A172 (cell line): ENCODE results near the gene ABCD1. TPM values are rescaled to one million over a fixed set of nuclear protein-coding genes. Genes with fewer than 3 reads are reported as not detected.

ENCODE experiments used
- DNase-seq: peaks from one replicate; pipeline ENCODE4 v3.0.0-alpha.2; 2015; ENCODE audit warnings: low spot score
- total RNA-seq: library from RNA; depleted of rRNA; stranded (reverse); fragments of >200 nt; shearing (Covaris generic); gene quantifications from 2 replicates; pipeline ENCODE4 v1.2.3, GENCODE V29; 2014

ABCD1 gene
- total RNA-seq, 1 experiment from 2014 or later, result 44.7 TPM

DNA sequence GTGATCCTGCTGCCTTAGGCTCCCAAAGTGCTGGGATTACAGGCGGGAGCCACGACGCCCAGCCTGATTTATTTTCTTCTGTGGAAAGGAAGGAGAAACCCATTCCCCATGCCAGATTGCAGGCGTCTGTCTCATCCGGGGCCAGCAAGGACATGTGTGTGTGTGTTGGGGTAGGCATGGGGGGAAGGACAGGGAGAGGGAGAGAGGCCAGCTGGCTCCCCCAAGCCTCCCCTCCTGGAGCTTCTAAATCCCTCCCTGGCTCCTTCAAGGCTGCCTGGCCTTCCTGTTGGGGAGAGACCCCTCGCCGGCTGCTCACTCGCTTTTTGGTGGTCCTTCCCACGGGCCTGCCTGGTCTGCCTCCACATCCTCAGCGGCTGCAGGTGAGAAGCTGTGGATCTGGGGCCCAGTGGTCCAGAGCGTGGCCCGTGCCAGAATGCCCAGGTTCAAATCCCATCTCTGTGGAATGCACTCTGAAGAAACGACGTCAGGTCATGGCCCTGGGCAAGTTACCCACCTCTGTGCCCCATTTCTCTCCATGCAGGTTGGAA lies 38.0 kb downstream of the ABCD1 start:
- DNase-seq, result no peak

DNA sequence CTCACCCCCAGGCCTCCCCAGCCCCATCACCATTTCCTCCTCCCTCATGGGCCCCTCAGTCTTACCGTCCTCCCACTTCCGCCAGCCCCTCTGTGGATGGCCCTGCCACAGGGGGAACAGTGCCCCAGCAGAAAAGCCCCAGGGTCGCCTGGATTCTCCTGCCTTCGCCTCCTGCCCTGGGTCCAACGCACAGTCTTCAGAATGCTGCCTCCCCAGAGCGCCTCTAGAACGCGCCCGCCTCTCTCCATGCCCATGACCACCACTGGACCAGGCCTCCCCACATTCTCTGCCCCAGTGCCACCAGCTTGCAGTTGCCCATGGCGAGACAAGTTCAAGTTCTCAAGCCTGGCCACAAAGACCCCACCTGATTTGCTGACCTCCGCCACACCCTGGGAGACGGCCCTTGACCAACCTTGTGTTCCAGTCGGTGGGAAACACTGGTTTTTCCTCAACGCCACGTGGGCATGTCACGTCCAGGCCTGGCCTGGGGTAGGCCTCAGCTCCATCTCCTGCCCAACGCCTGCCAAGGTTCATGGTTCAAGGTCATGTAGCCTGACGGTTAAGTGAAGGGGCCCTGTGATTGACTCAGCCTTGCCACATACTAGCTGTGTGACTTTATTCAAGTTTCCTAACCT lies 38.8 kb downstream of the ABCD1 start:
- no peak for DNase-seq

DNA sequence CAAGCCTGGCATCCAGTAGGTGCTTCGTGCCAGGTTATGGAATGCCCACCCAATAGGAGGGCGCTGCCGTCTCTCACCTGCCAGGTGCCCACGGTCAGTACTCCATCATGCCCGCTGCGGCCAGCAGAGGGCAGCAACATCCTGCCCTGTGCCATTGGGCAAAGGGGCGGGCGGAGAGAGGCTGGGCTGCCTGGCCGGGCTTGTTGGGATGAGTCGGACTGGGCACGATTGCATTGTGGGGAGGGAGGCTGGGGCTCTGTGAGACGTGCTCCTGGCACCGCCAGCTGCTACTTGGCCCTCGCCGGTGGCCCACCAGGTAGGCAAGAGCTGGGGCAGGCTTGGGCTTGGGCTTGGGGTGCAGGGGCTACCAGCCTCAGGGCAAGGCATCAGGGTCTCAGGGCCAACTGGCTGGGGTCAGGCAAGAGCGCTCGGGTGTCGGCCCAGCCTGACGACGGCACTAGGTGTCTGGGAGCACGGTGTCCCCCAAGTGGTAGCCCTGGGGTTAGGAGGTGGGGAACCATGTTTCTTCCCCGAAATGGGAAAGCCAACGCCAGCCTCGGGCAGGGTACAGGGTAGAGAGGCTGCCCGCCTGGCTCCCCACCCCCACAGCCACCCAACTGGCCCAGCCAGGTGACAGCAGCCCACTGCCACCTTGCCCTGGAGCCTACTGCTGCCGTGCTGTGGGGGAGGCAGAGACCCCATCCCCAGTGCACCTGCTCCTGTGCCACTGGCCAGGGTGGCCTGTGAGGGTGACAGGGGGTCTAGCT lies 39.5 kb downstream of the ABCD1 start, which contains the start of gene PLXNB3:
TSS of gene PLXNB3 (plus strand) at position 261 of the 767 bp plus-strand sequence. CDS start 1,287 bp downstream, outside the sequence.
- DNase-seq, result peak; percentile 80

DNA sequence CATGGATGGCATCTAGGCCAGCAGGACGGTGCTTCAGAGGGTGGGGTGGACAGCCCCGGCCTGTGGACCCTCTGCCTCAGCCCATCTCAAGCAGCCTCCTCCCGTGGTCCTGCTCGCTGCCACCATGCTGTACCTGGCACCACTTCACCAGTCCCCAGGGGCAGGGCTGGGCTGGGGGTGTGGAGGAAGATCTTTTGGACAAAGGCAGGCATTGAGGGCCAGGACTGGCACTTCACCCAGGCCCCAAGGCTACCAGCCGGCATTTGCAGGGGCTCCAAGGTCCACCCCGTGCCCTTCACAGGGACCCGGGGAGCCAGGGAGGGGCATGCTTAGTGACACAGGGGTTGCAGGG lies 40.1 kb downstream of the ABCD1 start:
- DNase-seq, result no peak

DNA sequence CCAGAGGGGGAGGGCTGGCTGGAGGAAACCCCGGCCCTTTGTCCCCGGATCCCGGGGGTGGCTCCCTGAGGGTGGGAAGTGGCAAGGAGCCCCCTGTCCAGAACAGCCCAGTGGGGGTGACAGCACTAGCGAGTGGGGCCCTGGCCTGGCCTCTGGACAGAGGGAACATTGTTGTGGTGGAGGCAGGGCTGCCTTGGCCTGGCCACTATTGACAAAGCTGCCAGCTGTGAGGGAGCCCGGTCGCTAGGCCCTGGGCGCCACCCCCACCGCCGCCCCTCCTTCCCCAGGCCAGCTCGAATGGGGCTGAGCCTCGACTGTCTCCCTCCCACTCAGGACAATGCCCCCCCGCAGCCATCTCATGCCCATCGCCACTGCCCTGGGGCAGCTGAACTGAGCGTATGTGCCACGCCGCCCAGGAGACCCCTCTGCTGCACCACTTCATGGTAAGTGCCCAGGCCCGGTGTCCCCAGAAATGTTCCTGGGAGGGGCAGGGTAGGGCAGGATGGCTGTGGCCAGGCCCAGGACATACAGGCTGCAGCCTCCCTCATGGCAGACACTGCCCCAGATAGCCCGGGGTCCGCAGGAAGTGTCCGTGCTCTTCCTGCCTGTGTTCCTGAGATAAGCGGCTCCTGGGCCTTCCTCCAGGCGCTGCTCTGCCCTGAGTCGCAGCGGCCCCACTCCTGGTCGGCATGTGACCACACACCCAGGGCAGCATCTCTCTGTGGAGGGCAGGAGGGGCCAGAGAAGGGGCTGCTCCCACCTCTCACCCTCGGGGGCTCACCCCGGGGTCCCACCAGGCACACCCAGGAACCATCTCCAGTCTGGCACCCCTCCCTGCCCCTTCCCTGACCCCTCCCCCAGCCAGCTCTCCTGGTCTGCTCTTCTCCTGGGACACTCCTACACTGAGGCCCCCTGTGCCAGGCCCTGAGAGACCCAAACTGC lies 40.8 kb downstream of the ABCD1 start:
- peak; percentile 26 for DNase-seq

DNA sequence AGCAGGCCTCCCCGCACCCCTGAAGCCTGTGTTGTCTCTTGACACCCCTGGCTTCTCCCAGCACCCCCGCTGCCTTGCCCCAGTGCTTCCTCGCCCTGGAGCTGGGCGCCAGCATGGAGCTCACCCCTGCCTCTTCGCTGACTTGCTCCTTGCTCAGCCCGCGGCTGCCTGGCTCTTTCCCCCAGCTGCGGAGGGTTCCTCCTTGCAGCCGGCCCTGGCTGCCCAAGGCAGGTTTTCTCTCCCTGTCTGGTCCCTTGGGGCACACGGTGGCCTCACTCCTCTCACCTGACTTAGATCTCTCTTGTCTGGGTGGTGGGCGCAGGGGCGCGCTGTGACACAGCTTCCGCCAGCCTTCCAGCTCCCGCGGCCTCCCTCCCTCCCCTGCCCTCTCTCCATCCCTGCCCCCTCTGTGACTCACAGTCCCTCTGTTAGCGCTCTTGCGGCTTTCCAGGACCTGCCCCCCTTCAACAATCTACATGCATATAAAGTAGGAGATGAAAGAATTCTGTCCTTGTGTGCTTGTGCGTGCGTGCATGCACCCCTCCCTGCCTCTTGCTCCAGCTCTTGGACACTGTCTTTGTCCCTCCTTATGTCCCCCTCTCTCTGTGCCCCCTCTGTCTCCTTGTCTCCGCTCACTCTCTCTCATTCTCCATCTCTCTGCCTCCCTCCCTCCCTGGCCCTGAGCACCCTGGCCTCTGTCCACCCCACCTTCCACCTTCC lies 41.6 kb downstream of the ABCD1 start:
- DNase-seq, result peak; percentile 79

DNA sequence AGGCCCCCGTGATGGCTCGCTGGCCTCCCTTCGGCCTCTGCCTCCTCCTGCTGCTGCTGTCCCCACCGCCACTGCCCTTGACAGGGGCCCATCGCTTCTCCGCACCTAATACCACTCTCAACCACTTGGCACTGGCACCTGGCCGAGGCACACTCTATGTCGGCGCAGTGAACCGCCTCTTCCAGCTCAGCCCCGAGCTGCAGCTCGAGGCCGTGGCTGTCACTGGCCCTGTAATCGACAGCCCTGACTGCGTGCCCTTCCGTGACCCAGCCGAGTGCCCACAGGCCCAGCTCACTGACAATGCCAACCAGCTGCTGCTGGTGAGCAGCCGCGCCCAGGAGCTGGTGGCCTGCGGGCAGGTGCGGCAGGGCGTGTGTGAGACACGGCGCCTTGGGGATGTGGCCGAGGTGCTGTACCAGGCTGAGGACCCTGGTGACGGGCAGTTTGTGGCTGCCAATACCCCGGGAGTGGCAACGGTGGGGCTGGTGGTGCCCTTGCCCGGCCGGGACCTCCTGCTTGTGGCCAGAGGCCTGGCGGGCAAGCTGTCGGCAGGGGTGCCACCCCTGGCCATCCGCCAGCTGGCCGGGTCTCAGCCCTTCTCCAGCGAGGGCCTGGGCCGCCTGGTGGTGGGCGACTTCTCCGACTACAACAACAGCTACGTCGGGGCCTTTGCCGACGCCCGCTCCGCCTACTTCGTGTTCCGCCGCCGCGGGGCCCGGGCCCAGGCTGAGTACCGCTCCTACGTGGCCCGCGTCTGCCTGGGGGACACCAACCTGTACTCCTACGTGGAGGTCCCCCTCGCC lies 42.4 kb downstream of the ABCD1 start:
- no peak for DNase-seq

DNA sequence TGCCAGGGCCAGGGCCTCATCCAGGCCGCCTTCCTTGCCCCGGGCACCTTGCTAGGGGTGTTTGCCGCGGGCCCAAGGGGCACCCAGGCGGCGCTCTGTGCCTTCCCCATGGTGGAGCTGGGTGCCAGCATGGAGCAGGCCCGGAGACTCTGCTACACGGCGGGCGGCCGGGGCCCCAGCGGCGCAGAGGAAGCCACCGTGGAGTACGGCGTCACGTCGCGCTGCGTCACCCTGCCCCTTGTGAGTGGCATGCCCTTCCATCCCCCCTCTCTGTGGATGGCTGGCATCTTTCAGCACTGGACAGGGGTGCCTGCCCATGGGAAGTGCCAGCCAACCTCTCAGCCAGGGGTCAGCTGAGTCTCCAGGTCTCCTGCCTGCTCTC lies 43.0 kb downstream of the ABCD1 start:
- no peak for DNase-seq

DNA sequence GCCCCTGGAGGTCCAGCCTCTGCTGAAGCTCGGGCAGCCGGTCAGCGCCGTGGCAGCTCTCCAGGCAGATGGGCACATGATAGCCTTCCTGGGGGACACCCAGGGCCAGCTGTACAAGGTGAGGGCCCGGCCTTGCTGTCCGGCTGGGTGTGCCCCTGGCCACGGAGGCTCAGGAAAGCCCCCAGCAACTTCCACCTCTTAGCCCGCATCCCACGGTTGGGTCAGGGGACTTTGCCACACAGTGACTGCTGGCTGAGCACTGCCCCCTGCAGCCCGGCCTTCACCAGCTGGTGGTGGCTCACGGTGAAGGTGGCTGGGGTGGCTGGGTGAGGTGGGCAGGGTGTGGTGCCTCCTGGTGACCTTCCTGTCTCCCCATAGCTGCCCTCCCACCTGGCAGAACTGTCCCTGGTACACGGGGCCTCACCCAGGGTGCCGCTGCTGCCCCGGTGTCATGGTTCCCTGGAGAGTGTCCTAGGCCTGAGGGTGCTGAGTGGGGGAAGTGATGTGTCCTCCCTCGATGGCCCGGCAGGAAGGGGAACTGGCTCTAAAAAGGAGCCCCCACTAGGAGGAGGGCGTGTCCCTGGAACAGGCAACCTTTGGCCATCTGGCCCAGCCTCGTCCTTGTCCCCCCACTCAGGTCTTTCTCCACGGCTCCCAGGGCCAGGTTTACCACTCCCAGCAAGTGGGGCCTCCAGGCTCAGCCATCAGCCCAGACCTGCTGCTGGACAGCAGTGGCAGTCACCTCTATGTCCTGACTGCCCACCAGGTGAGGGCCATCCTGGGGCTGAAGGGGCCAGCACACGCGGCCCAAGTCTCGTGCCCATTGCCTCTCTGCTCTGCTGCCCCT lies 43.9 kb downstream of the ABCD1 start:
- no peak for DNase-seq

DNA sequence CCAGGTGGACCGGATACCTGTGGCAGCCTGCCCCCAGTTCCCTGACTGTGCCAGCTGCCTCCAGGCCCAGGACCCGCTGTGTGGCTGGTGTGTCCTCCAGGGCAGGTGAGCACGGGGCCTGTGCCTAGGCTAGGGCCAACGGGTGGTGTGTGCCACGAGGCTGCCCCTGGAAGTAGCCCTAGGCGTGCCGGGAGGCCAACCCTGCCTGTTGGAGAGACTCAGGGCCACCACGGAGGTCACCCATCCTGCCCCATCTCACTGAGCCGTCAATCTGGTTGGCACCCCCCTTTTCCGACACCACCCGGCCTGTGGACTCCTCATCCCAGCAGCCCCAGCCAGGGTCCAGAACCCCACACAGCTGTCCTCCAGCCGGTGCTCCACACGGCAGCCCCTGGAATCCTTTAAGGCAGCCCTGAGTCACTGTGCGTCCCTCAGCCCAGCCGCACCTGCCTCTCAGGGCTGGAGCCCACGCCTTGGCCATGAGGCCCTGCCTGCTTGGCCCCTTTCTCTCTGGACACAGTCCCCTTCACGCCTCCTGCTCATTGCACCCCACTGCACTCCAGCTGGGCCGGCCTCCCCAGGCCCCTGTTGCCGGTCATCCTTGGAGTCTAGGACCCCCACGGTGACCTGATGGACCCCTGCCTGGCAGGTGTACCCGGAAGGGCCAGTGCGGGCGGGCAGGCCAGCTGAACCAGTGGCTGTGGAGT lies 44.7 kb downstream of the ABCD1 start:
- DNase-seq, result no peak

DNA sequence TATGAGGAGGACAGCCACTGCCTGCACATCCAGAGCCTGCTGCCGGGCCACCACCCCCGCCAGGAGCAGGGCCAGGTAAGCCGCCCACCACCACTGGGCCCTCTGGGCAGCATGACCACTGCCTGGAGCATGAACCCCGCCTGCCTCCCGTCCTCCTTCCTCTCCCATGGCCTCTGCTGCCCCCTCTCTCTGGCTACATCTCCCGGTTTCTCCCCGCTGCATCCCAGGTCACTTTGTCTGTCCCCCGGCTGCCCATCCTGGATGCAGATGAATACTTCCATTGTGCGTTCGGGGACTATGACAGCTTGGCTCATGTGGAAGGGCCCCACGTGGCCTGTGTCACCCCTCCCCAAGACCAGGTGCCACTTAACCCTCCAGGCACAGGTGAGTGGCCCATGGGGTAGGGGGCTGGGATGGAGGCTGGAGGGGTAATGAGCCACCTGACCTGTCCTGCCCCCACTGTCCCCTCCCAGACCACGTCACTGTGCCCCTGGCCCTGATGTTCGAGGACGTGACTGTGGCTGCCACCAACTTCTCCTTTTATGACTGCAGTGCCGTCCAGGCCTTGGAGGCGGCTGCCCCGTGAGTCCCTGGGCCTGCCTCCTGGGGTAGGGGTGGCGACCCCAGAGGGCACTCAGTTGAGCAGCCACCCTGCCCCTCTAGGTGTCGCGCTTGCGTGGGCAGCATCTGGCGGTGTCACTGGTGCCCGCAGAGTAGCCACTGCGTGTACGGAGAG lies 45.4 kb downstream of the ABCD1 start:
- no peak for DNase-seq

DNA sequence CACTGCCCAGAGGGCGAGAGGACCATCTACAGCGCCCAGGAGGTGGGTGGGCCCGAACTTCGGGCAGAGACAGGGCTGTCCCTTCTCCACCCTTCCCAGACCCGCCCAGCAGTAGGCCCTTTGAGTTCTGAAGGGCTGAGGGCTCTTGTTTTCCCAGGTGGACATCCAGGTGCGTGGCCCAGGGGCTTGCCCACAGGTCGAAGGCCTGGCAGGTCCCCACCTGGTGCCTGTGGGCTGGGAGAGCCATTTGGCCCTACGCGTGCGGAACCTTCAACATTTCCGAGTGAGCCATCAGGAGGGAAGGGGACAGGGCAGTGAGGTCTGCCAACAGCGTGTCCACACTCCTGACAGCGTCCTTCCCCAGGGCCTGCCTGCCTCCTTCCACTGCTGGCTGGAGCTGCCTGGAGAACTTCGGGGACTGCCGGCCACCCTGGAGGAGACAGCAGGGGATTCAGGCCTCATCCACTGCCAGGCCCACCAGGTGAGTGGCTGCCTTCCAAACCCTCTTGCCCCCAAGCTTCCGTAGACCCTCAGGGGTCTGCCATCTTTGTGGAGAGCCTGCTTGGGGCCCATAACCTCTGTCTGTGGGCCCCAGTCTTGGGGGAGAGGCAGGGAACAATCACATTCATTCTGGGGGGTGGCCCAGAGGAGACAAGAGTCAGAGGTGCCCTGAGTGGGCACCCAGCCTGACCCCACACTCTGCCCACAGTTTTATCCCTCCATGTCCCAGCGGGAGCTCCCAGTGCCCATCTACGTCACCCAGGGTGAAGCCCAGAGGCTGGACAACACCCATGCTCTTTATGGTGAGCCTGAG lies 46.2 kb downstream of the ABCD1 start:
- DNase-seq, result no peak

DNA sequence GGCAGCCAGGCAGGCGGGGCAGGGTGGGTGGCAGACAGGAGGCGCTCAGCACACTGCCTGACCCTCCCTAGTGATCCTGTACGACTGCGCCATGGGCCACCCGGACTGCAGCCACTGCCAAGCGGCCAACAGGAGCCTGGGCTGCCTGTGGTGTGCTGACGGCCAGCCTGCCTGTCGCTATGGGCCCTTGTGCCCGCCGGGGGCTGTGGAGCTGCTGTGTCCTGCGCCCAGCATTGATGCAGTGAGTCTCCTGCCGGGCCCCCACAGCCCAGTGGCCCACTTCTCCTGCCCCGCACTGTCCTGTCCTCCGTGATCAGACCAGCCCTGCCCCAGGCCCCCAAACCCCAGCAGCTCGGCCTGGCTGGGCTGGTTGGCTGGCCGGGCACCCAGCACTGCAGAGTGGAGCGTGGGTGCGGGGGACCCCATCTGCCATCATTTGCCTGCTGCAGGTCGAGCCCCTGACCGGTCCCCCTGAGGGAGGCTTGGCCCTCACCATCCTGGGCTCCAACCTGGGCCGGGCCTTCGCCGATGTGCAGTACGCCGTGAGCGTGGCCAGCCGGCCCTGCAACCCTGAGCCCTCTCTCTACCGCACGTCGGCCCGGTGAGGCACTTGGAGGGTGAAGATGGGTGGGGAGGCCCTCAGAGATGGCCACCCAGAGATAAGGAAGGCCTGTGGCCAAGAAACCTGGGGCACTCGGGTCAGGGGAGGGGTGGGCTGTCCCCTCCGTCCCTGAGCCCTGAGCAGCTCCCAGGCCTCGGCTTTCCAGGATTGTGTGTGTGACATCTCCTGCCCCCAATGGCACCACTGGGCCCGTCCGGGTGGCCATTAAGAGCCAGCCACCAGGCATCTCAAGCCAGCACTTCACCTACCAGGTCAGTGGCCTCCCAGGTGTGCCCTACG lies 47.0 kb downstream of the ABCD1 start:
- no peak for DNase-seq

DNA sequence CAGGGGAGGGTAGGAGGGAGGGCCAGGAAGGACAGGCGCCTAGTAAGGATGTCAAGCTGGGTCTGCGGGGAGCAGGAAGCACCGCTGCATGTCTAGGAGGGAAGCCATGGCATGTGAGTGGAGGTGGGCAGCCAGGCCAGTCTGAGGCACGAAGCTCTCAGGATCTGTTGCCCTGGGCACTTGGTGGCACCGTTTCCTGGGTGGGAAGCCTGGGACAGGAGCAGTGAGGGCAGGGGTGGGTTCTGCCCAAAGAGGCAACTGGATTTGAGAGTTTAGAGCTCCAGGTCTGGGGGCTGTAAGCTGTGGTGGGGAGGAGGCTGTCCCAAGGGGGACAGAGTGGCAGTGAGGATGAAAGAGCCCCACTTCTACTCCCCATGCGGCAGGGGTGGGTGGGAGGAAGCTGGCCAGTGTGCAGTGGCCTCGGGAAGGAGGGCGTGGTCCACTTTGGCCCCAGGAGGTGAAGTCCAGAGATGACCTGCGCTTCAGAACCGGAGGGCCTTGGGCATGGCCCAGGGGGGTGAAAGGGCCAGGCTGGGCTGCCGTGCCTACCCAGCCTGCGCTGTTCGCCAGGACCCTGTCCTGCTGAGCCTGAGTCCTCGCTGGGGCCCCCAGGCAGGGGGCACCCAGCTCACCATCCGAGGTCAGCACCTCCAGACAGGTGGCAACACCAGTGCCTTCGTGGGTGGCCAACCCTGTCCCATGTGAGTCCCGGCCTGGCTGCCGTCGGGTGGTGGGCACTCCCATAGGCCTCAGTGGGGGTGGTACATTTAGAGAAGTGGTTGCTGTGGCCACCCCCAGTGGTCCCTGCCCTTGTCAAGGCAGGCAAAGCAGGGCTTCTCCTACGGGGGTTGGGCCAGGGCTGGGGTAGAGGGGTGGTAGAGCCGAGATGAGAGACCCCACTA lies 47.9 kb downstream of the ABCD1 start:
- DNase-seq, result no peak

DNA sequence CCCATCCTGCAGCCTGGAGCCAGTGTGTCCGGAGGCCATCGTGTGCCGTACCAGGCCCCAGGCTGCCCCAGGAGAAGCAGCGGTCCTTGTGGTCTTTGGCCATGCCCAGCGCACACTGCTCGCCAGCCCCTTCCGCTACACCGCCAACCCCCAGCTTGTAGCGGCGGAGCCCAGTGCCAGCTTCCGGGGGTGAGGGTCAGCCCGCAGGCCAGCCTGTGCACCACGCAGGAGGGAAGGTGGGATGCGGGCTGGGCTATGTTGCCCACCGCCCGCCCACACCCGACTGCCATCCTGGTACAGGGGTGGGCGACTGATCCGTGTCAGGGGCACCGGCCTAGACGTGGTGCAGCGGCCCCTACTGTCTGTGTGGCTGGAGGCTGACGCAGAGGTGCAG lies 48.6 kb downstream of the ABCD1 start:
- DNase-seq, result no peak
